NCI-H2196 (cell line): ENCODE data around the gene ZDHHC21.

ENCODE experiments used
- DNase-seq: peaks from one replicate; lab custom pipeline; 2025; ENCODE audit not compliant: unreplicated experiment; lab: John Stamatoyannopoulos, UW

Gene ZDHHC21

DNA sequence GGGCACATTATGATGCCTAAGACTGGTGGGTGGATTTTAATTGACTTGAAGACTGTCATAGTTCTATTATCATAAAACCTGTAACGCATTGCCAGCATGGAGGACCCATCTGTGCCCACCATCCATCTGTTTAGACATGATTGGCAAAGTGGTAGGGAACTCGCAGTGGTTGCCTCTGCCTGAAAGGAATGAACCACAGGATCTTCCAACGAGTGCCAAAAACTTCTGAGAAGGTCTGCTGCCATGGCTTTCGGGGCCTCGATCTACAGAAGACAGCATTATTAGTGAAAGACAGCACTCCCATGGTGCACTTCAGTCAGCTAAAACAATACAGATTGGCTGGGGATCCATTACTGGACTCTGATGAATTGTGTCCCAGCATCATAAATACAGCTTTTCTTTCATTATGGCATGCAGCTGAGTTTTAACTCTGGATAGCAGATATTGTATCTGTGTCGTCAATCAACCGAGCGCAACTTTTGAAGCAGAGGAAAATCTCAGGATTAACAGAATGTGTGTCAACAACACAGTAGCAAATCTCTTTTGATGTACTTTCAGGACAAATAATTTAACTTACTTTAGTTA, 74.3 kb downstream of the ZDHHC21 start:
- DNase-seq, result no peak

- DNase-seq, result peak; percentile 81
Measured at GRCh38 chr9:14616188-14616982, 76.8 kb downstream of the ZDHHC21 start.

DNA sequence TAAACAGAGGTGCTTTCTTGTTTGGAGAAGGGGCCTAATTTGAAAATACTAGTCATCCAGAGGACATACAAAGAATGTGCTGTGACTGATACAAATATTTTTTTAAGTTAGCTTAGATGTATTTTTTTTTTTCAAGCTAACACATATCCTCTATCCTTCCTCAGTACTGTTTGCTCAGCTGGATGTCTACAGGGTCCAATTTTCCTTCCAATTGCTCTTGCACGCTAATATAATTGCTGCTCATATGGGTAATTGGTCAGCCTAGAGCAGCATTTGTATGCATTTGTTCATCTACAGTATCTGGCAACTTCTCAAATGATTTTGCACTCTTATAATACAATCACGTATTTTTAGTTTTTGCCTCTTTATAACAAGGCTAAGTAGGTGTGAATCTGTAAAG, 84.7 kb downstream of the ZDHHC21 start:
- peak; percentile 33 for DNase-seq

DNA sequence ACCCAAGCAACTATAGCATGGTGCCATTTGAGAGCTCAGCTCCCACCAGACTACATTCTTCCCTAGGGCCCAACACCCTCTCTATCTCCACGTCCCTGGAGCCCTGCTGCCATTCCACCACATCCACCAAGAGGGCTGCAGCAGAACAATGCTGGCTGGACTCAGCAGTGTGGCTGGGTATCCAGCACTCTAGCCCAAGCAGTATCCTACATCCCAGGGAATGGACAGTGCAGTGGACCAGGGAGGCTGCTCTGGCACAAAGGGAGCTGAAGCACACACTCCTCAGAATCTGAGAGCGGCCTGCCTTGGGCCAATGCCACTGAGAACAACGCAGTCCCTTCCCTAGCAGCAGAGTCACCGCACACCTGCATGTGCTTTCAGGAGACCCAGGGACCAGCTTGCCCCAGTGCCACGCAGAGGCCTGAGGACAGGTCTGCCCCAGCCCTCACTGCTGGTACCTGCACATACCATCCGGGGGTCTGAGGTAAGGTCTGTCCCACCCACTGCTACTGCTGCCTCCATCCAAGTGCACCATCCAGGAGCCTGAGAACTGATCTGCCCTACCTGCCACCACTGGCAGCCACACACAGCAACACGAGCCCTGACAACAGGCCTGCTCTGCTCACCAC, 95.9 kb downstream of the ZDHHC21 start:
- no peak for DNase-seq

GRCh38 chr9:14593406-14593805, 99.8 kb downstream of the ZDHHC21 start:
- no peak for DNase-seq

DNA sequence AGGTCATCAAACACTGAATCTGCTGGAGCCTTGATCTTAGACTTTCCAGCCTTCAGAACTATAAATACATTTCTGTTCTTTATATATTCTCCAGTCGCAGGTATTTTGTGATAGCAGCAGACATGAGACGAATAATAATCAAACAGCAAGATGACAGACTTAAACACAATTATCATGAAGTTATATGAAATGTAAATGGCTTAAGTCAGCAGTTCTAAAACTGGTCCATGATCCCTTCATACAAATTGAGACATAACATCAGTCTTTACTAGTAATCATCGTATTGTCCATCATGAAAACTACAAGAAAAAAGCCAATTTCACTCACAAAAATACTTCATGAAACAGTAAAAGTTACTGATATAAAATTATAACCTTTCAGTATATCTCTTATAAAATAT, 101.8 kb downstream of the ZDHHC21 start:
- no peak for DNase-seq

GRCh38 chr9:14585730-14586473, 107.3 kb downstream of the ZDHHC21 start:
- no peak for DNase-seq

DNA sequence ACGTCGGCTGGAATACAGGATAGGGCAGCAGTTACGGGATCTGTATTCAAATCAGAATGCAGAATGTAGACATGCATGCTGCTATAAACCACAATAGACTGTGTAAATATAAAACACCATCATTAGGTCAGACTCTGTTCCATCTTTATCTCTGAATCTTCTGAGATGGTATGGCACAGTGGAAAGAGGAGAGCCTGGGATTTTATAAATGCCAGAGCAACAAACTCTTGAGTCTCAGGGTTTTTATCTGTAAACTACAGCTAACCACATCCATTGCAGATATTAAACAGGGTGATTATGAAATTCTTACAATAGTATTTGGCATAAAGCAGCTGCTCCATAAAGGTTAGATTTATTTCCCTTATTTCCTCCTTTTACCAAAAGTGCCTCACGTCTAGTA, 108.7 kb downstream of the ZDHHC21 start:
- DNase-seq, result no peak

GRCh38 chr9:14578030-14578429, 115.2 kb downstream of the ZDHHC21 start:
- no peak for DNase-seq

GRCh38 chr9:14574173-14574572, 119.1 kb downstream of the ZDHHC21 start:
- no peak for DNase-seq

DNA sequence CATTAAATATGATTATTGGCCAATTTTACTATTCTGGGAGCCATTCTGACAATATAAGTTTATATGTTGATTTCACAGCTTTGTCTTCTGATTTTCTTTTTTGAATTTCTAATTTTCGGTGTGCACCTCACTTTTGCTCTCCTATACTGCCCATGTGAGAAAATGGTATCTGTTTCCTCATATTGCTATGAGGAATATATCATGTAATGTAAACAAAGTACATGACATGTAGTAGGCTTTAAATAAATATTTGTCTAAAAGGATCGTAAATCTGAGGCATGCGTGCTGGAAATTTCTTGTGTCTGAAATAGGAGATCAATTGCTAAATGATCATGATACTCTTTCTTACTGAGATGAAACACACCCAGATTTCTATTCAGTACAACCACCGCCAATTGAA, 119.9 kb downstream of the ZDHHC21 start:
- no peak for DNase-seq

- DNase-seq, result no peak
Measured at GRCh38 chr9:14565352-14566016, 127.7 kb downstream of the ZDHHC21 start.

- no peak for DNase-seq
Measured at GRCh38 chr9:14563902-14564624, 129.2 kb downstream of the ZDHHC21 start.

- DNase-seq, result no peak
Measured at GRCh38 chr9:14561929-14562405, 131.3 kb downstream of the ZDHHC21 start.
